ENCODE measurements around the gene POU2AF2.

- TF ChIP-seq POLR2AphosphoS5 (IDR thresholded peaks at IDR 0.05; ENCODE audit: low read depth, low read length) (no peak), SIN3A (IDR thresholded peaks at IDR 0.05; ENCODE audit: borderline replicate concordance, insufficient read depth, low read length) (no peak), REST (IDR thresholded peaks at IDR 0.05; ENCODE audit: insufficient read depth in 1 of 2, low read depth in 2 of 2, low read length in 2 of 2) (no peak), TAF1 (IDR thresholded peaks at IDR 0.05; ENCODE audit: borderline replicate concordance, insufficient read depth, low read length) (no peak), FOXP2 (optimal IDR thresholded peaks at IDR 0.05; ENCODE audit: borderline replicate concordance, extremely low read depth, extremely low read length, insufficient read depth) (no peak)
These were observed 64.6 kb downstream of the POU2AF2 start for GRCh38 chr11:111310088-111310487.

Data from PFSK-1 (cell line).